HG03442 (cell line): Measurements from ENCODE around the gene ATP1A3.
"Not testable (repeated sequence)": the region's sequence is repeated elsewhere in the genome, so short reads cannot be mapped to it uniquely, and the experiment has no call there.

Source experiments
- ATAC-seq: cut with Tn5 transposase; IDR thresholded peaks from one replicate; pipeline ENCODE4 v1.9.1; 2021; ENCODE audit warnings: mild to moderate bottlenecking, moderate library complexity; ENCODE audit not compliant: unreplicated experiment

Gene ATP1A3

DNA sequence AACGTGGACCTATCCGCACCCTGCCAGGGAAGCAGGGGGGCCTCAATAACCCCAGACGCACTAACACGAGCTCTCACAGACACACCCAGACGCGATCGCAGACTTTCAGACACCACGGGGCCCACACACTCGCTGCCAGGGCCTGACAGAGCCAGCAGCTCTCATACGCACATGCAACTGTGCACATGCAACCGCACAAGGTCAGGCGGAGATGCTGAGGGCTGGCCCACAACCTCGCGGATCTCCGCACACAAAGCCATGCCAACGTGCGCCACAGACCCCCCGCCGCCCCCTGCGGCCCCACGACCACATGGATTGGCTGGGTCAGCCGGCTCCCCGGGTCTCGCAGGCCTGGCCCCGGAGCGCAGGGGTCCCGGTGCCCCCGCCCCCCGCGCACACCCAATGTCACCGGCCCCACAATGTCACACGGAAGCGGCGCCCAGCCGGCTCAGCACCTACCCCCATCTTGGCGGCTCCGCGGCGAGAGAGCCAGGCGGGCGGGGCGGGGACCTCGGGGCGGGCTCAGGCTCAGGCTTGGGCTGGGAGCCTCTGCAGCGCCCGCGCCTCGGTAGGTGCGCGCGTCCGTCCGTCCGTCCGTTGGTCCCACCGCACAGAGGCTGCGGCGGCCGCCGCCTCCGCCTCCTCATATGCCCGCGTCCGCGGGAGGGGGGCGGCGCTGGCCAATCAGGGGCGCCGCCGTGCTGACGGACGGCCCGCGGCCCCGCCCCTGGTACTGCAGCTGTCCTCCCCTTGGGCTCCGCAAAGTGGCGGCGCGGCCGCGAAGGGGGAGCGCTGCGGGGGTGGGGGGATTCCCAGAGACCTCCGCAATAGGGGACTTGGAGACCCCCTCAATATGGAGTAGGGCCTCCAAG is at the start of gene ATP1A3:
Gene ATP1A3, minus strand, starts transcription at position 619 of the 872 bp plus-strand sequence. Its CDS starts 154 bp downstream, at position 465.
- ATAC-seq = no peak

DNA sequence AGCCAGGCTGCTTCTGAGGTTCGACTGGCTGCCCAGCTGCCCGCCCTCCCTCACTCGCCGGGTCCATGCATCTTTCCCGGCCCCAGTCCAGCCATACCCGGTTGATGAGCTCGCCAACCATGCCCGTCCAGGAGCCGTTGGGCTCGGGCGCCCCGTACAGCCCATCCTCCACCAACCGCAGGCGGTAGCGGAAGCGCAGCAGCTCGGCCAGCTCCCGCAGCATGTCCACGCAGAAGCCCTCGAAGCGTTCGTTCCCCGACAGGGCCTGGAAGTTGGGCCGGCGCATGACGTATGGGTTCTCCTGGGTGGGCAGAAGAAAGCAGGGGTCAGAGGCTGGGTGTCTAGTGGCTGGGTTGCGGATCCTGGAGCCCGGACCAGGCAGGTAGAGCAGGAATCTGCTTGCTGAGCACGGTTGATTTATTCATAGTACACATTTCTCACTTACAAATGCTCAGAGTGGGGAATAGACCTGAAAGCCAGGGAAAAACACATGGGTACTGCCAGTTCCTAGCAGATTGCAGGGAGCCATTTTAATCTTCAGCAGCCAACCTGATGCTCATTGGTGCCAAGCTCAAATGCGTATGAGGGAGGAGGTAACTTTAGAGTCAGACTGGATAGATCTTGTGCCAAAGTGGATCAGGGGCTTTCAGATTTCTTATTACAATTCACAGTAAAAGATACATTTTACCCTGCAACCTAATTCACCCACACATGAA is 48.6 kb upstream of the ATP1A3 start:
- no peak for ATAC-seq

DNA sequence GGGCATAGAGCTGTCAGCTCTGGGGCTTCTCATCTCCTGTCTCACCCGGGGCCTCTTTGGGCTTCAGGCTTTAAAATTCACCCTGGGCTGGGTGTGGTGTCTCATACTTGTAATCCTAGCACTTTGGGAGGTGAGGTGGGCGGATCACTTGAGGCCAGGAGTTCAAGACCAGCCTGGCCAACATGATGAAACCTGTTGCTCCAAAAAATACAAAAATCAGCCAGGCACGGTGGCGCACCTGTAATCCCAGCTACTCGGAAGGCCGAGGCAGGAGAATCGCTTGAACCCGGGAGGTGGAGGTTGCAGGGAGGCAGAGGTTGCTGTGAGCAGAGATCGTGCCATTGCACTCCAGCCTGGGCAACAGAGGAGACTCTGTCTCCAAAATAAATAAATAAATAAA is 46.5 kb upstream of the ATP1A3 start:
- not testable (repeated sequence) for ATAC-seq

DNA sequence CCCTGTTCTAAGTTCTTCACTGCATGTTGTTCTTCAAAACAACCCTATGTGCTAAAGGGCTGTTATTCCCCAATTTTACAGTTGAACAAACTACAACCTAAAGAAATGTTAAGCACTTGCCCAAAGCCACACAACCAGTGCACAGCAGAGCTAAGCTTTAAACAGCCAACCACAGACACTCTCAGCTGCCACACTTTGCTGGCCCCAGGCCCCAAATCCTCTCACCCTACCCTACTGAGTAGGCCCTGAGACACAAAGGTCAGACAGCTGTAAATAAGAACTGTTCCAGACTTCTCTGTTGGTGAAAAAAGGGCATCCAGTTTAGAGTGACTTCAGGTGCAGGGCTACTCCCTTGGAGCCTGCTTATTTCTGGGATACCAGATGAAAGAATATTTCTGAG is 46.0 kb upstream of the ATP1A3 start:
- no peak for ATAC-seq

DNA sequence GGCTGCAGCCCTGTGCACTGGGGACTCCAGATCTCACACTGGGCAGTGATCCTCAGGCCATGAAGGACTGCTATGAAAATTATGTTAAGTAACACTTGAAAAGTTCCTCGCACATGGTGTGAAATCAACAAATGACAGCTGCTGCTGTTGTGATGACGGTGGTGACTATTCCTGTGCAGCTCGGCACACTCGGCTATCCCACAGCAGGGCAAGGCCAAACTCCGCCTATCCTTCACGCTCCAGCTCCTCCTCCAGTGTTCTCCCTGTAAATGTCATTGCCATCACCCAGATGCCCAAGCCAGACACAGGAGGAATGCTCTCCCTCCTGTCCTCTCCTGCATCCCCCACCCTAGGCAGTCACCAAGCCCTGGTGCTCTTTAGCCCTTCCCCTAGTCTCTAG is 44.6 kb upstream of the ATP1A3 start:
- no peak for ATAC-seq

DNA sequence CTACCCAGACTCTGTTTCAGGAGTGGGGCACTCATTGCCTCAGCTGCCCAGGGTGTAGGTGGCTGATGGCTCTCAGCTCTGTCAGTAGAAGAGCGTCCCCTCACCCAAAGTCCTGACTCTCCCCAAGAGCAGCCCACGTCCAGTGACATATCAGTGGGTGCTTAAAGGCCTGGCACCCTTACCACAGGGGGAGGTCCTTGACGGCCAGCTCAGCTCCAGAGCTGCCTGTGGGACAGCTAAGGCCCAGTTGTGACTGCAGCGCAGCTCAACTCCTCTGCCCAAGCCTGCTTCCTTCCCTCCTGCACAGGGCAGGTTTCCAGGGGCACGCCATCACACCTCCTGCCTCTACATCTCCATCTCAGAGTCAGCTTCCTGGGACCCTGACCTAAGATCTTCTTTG is 43.6 kb upstream of the ATP1A3 start:
- ATAC-seq = no peak

DNA sequence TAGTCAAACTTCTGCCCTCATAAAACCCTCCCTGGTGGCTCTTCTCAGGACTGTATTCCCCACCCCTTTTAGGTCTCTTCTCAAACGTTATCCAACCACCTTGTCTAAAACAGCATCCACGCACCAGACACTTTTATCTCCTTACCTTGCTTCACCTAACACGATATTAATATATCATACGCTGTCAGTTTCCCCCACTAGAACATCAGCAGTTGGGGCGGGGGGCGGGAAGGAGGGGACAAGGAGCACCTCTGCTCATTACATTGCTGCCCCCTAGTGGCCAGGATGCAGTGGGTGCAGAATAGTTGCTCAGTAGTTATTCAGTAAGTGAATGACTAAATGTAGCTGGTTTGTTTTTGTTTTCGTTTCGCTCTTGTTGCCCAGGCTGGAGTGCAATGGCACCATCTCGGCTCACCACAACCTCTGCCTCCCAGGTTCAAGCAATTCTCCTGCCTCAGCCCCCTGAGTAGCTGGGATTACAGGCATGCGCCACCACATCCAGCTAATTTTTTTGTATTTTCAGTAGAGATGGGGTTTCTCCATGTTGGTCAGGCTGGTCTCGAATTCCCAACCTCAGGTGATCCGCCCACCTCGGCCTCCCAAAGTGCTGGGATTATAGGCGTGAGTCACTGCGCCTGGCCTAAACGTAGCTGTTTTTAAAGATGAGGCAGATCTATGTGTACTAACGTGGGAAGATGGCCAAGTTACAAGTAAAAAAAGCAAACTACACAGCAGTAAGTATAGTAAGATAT is 40.8 kb upstream of the ATP1A3 start:
- peak; percentile 41 for ATAC-seq

DNA sequence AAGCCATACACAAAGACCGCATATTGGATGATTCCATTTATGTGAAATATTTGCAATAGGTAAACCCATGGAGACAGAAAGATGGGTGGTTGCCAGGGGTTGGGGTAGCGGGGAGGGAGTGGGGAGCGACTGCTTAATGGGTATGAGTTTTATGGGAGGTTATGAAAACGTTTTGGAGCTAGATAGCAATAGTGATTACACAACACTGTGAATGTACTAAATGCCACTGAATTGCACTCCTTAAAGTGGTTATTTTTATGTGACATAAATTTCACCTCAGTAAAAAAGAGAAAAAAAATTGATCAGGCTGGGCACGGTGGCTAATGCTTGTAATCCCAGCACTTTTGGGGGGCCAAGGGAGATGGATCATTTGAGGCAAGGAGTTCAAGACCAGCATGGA is 39.4 kb upstream of the ATP1A3 start:
- no peak for ATAC-seq

DNA sequence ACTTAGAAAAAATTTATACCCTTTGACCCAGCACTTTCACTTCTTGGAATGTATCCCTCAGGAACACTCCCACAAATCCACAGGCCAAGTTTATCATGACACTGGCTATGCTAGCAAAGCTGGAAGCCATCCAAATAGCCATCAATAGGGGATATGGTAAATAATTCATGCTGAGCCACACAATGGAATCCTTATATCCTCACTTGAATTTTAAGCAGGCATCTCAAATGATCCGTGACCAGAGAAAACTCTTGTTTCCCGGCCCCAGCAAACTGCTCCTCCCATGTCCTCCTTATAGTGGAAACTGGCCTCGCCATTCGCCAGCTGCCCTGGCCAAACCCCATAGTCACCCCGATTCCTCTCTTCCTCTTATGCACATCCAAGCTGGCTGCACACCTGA is 38.4 kb upstream of the ATP1A3 start:
- no peak for ATAC-seq

DNA sequence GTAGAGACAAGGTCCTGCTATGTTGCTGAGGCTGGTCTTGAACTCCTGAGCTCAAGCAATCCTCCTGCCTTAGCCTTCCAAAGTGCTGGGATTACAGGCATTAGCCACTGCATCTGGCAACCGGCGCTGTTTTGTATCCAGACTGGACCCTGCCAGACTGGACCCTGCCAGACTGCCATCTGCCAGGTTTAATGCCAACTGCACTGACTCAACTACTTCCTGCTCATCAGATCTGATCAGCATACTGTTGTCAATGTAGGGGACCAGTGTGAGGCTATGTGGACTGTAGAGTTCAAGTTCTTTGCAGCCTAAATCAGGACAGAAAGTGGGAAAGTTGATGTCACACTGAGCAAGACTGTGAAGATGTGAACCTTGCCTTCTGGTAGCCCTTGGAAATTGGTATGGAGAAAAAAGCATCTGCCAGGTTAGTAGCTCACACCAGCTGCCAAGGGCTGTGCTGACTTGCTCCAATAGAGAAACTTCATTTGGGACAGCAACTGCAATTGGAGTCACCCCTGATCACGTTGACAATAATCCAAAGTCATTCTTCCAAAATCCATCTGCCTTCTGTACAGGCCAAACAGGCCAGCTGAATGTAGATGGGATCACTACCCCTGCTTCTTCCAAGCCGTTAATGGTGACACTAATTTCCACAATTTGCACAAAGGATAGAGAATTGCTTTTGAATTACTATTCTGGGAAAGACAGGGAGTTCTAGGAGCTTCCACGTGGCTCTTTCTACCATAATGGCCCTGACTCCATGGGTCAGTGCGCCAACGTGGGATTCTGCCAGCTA is 36.8 kb upstream of the ATP1A3 start:
- ATAC-seq = no peak

DNA sequence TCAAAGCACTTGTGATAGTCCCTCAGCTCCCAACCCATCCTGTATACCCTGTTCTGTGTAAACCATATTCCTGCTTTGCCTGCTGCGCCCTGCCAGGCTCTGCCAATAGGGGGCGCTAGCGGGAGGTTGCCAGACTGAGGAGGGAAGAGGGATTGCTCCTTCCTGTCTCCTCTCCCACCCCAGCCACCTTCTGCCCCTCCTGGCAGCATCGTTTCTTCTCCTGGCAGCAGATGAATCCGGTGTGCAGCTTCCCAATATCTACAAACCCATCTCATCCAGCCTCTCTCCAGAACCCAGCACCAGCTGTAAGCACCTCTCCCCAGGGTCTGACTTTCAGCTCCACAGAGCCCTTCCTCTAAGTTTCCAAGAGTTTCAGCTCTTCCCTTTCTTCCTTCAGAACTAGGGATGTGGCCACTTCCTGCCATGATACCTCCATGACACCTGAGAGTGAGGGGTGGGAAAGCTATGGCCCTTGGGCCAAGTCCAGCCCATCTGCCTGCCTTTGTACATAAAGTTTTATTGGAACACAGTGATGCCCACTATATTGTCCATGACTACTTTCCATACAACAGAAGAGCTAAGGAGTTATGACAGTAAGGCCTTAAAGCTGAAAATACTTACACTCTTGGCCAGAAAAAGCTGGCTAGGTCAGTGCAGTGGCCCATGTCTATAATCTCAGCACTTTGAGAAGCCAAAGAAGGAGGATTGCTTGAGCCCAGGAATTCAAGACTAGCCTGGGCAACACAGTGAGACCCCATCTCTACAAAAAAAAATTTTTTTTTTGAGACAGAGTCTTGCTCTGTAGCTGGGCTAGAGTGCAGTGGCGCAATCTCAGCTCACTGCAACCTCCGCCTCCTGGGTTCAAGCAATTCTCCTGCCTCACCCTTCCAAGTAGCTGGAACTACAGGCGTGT is 34.5 kb upstream of the ATP1A3 start:
- no peak for ATAC-seq

DNA sequence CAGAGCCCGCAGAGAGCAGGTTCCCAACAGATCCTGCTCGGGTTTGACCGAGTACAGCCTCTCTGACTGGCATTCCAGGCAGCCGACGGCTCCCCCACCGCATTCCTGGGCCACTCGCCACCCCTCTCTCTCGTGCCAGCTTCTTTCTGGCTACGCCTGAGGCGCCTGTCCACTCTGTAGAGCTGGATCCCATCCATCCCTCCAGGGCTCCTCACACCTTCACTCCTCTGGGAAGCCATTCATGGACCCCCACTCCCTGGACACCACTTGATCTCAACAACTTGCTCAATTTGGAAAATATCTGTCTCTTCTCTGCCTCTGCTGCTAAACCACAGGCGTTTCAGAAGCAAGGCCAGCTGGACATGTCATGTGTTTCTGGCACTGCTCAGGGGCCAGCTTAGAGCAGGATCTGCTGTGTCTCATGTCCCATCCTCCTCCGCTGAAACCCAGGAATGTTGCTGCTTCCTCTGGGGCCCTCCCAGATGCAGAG is 30.6 kb upstream of the ATP1A3 start:
- ATAC-seq = no peak

DNA sequence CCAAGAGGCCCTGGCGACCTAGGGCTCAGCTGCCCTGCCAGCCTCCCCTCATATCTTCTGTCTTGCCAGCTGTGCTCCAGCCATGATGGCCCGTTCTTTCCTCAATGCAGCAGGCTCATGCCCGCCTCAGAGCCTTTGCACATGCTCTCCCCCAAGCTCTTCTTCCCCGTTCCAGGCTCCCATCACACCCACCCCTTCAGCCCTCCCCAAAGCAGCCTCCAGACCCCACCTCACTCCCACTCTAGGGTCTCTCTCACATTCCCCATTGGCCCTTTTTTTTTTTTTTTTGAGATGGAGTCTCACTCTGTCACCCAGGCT is 29.9 kb upstream of the ATP1A3 start:
- no peak for ATAC-seq

DNA sequence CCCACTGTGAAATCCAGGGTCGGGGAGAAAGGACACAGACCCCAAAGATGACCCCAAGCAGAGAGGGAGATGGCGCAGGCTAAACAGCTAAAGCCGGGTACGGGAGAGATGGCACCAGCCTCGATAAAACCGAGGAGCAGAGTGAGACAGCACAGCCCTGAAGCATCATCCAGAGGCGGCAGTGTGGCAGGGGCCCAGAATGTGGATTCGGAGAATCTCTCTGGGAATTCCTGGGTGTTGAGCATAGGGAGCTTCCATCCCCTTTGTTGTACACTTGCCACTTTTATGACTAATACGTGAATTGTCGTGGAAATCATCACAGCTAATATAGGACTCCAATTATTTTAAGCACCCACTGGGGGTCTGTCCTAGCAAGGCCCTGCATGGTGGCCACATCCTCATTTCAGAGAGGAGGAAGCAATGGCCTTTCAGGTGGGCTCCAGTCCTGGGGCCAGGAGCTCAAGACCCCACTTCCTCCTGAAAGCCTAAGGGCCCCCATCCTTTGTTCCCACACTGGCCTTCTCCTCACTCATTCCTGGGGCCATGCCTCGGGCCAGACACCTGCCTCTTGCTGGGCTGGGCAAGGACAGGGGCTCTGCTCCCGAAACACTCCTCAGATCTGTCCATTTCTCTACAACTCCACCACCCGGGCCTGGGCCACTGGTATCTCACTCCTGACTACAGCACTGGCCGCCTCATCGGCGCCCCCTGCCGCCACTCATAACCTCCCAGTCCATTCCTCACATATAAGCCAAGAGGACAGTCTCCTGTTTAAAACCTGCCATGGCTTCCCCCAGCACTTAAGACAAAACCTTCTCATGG is 29.3 kb upstream of the ATP1A3 start:
- ATAC-seq = no peak

DNA sequence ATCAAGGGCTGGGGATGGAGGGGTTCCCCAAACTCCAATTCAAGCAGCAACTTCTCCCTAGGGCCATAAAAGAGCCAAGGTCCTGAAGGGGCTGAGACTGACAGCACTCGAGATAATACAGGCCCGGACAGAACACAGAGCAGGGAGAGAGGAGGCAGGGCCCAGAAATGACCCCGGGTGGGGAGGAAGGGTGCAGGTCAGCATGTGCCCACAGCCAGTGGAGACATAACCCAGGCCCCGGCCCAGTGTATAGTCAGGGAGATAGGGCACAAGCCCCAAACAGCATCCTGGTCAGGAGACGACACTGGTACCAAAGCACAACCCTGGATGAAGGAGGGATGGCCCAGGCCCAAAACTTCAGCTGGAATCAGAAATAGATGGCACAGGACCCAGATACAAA is 28.6 kb upstream of the ATP1A3 start:
- ATAC-seq = no peak

DNA sequence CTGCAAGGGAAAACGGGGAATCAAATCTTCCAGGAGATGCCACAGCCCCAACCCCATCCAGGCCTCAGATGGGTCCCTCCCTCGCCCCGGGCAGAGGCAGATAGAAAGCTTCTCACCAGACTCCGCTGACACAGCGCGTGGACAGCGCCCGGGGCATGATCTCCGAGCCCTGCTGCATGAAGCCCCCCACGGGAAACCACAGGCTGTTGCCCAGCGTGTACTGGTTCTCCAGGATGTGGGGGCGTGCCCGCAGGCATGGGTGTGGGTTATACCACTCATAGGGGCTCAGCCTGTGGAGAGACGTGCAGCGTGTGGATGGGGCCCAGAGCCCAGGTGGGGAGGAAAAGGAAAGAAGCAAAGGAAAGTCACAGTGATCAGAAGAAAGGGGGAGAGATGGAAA is 27.2 kb upstream of the ATP1A3 start:
- ATAC-seq = no peak

DNA sequence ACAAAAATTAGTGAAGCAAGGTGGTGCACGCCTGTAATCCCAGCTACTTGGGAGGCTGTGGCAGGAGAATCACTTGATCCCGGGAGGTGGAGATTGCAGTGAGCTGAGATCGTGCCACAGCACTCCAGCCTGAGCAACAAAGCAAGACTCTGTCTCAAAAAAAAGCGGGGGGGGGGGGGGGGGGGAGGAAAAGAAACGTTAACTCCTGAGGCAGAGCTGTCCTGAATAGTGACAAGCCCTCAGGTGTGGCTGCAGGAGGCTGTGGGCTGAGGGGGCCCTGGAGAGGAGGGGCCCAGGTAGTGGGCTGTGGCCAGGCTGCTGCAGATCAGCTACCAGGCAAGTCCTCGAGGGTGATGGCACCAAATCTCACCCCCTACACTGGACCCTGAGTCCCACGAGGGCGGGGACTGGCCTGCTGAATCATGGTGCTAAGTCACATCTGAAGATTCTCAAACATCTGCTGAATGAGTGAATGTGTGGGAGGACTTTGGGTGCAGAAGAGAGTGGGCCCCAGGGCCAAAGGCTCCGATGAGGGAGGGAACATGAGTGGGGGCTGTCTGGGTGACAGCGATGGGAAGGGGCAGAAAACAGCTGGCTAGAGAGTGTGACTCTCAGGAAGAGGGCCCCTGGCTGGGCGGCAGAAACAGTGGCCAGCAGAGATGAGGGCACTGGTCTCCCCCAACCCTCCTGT is 24.6 kb upstream of the ATP1A3 start:
- no peak for ATAC-seq

DNA sequence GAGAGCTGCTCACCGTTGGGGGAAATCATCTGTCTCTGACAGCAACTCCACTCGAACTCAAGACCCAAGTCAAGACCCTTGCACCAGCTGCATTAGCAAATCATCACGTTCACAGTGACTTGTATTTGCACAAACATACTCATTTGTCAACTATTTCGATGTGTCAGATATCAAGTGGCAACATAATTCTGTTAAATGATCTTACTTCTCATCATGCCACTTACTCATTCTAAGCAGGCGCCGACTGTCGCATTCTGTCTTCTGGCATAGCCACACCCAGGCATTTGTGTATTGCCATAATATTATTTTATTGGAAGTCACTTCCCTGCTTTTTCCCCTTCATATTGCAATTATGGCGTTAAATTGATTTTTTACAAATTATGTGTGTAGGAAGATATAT is 23.0 kb upstream of the ATP1A3 start:
- ATAC-seq = no peak
